Skin of body (tissue), 1 donor: Measurements from ENCODE around the gene HMGB1. TPM values are rescaled to one million over a fixed set of nuclear protein-coding genes. Genes with fewer than 3 reads are reported as not detected.

Experiments used
- total RNA-seq: library from RNA; depleted of rRNA; stranded (reverse); fragments of >200 nt; gene quantifications from one replicate; pipeline ENCODE4 v1.2.3, GENCODE V29; 2014

HMGB1 gene
- total RNA-seq, 1 donor from 2014 or later = 289 TPM

Other genes with a start within 250 kb of the HMGB1 start
- 20.4 TPM for gene KATNAL1, start 158.4 kb downstream of the HMGB1 start, total RNA-seq
- 0.99 TPM for gene UBE2L5, start 43.4 kb downstream of the HMGB1 start, total RNA-seq
- 22.7 TPM for gene USPL1, start 152.0 kb upstream of the HMGB1 start, total RNA-seq